ENCODE measurements around the gene TTYH2. TPM values are rescaled to one million over a fixed set of nuclear protein-coding genes. Genes with fewer than 3 reads are reported as not detected.

The TTYH2 gene
- total RNA-seq, 1 donor from 2014 or later, result 3.8 TPM

- TF ChIP-seq CTCF (IDR thresholded peaks at IDR 0.05), result no peak
- DNase-seq, result no peak
- ChIA-PET CTCF (no interaction called here), POLR2A (no interaction called here)
- Mint-ChIP-seq H3K4me3 (no peak overlapping the region), H3K4me1 (no peaks in the 10 kb centered on the region), H3K36me3 (ENCODE audit: low read depth) (no peaks in the 10 kb centered on the region), H3K27me3 (no peaks in the 10 kb centered on the region), H3K27ac (no peak overlapping the region), H3K9me3 (no peaks in the 10 kb centered on the region)
- ATAC-seq (ENCODE audit: low read depth), result no peak
- intact Hi-C loops (cut with micrococcal nuclease), result no loop called here
These were observed 28.5 kb downstream of the TTYH2 start for GRCh38 chr17:74241847-74242246.

- Mint-ChIP-seq H3K4me1 (no peaks in the 10 kb centered on the region), H3K27me3 (no peaks in the 10 kb centered on the region), H3K36me3 (ENCODE audit: low read depth) (no peaks in the 10 kb centered on the region), H3K27ac (no peak overlapping the region), H3K4me3 (no peak overlapping the region), H3K9me3 (no peaks in the 10 kb centered on the region)
- ATAC-seq (ENCODE audit: low read depth), result no peak
- ChIA-PET CTCF (interaction anchor here (0.8 kb wide), 1 partner anchor 16 kb away, joined by 3 read pairs; no protein-coding TSS in a partner anchor), POLR2A (no interaction called here)
- no peak for TF ChIP-seq CTCF (IDR thresholded peaks at IDR 0.05)
- DNase-seq, result no peak
- intact Hi-C loops (cut with micrococcal nuclease), result no loop called here
These were observed 29.8 kb downstream of the TTYH2 start for GRCh38 chr17:74243013-74243755.

GRCh38 chr17:74244128-74244527 lies 30.8 kb downstream of the TTYH2 start:
- ChIA-PET POLR2A (no interaction called here), CTCF (no interaction called here)
- Mint-ChIP-seq H3K4me1 (no peaks in the 10 kb centered on the region), H3K27me3 (no peaks in the 10 kb centered on the region), H3K36me3 (ENCODE audit: low read depth) (no peaks in the 10 kb centered on the region), H3K4me3 (no peak overlapping the region), H3K27ac (no peak overlapping the region), H3K9me3 (no peaks in the 10 kb centered on the region)
- no peak for TF ChIP-seq CTCF (IDR thresholded peaks at IDR 0.05)
- intact Hi-C loops (cut with micrococcal nuclease), result no loop called here
- DNase-seq (no peak), ATAC-seq (ENCODE audit: low read depth) (no peak)

GRCh38 chr17:74244548-74244947 lies 31.2 kb downstream of the TTYH2 start:
- Mint-ChIP-seq H3K9me3 (no peaks in the 10 kb centered on the region), H3K4me3 (no peak overlapping the region), H3K27me3 (no peaks in the 10 kb centered on the region), H3K27ac (no peak overlapping the region), H3K36me3 (ENCODE audit: low read depth) (no peaks in the 10 kb centered on the region), H3K4me1 (no peaks in the 10 kb centered on the region)
- intact Hi-C loops (cut with micrococcal nuclease), result no loop called here
- no peak for TF ChIP-seq CTCF (IDR thresholded peaks at IDR 0.05)
- no peak for DNase-seq
- POLR2A ChIA-PET, result no interaction called here
- CTCF ChIA-PET, result no interaction called here
- no peak for ATAC-seq (ENCODE audit: low read depth)

- Mint-ChIP-seq H3K4me3 (no peak overlapping the region), H3K27me3 (no peaks in the 10 kb centered on the region), H3K9me3 (no peaks in the 10 kb centered on the region), H3K36me3 (ENCODE audit: low read depth) (no peaks in the 10 kb centered on the region), H3K4me1 (no peaks in the 10 kb centered on the region), H3K27ac (no peak overlapping the region)
- ChIA-PET POLR2A (no interaction called here), CTCF (no interaction called here)
- intact Hi-C loops (cut with micrococcal nuclease), result no loop called here
- DNase-seq (no peak), ATAC-seq (ENCODE audit: low read depth) (no peak)
- TF ChIP-seq CTCF (IDR thresholded peaks at IDR 0.05), result no peak
These were observed 31.9 kb downstream of the TTYH2 start for GRCh38 chr17:74245145-74245831.

Data from activated B cell treated with CpG ODN at 0.5 μM for 24 hours (primary cell).